Panc1 (cell line): Measurements from ENCODE around the gene SHC1. TPM values are rescaled to one million over a fixed set of nuclear protein-coding genes. Genes with fewer than 3 reads are reported as not detected.

Source experiments
- ATAC-seq: fragments of 200-7000 bp; cut with Tn5 transposase; 2 replicates; pipeline ENCODE4 v1.9.1; 2020; ENCODE audit warnings: mild to moderate bottlenecking, moderate library complexity
- BruUV-seq: library from RNA; stranded (reverse); fragments of 400-500 nt; replicated peaks from 2 replicates; lab custom pipeline; 2021; lab: Mats Ljungman, UMichigan
- CTCF ChIA-PET: fragments of 300-600 bp; sonication (Branson Sonifier 250); formaldehyde crosslinking; loops from one replicate; lab custom pipeline; 2022; ENCODE audit warnings: antibody characterized with exemption; lab: Charles Lee
- POLR2A ChIA-PET: fragments of 300-600 bp; sonication (Branson Sonifier 250); formaldehyde crosslinking; loops from one replicate; lab custom pipeline; 2022; ENCODE audit warnings: antibody characterized with exemption; lab: Charles Lee
- DNase-seq: peaks from one replicate; pipeline ENCODE4 v3.0.0-alpha.2; 2010; ENCODE audit warnings: low read depth, low spot score
- H3K27ac ChIP-seq: 2 replicates; pipeline ENCODE4 v1.5.1; 2011; ENCODE audit warnings: mild to moderate bottlenecking, low read length, inconsistent platforms
- H3K27me3 ChIP-seq: fragments of 200-500 bp; sonication (Bioruptor generic); 2 replicates; pipeline ENCODE4 v1.6.0; 2014; ENCODE audit warnings: low read length, inconsistent platforms; ENCODE audit not compliant: control insufficient read depth, insufficient read depth
- H3K36me3 ChIP-seq: fragments of 200-500 bp; sonication (Bioruptor generic); 2 replicates; pipeline ENCODE4 v1.5.1; 2014; ENCODE audit warnings: inconsistent platforms, mild to moderate bottlenecking, low read length, moderate library complexity; ENCODE audit not compliant: control insufficient read depth, insufficient read depth
- H3K4me1 ChIP-seq: 2 replicates; pipeline ENCODE4 v1.5.1; 2011; ENCODE audit warnings: inconsistent platforms, mild to moderate bottlenecking, low read length, moderate library complexity; ENCODE audit not compliant: control insufficient read depth, insufficient read depth
- H3K4me3 ChIP-seq, 2 experiments: 2 replicates each; pipeline ENCODE4 v1.5.1; 2011 to 2012; ENCODE audit warnings: low read depth in 2 of 2, low read length in 2 of 2, mild to moderate bottlenecking in 2 of 2, inconsistent platforms in 1 of 2, moderate library complexity in 1 of 2
- H3K9me3 ChIP-seq: fragments of 200-500 bp; sonication (Bioruptor generic); 2 replicates; pipeline ENCODE4 v1.5.1; 2014; ENCODE audit warnings: low read depth, mild to moderate bottlenecking, inconsistent platforms, low read length, moderate library complexity; ENCODE audit not compliant: control insufficient read depth, insufficient read depth
- CTCF ChIP-seq: fragments of 450-650 bp; IDR thresholded peaks from 2 replicates; pipeline ENCODE4 v1.5.1; 2017; ENCODE audit warnings: mild to moderate bottlenecking
- POLR2AphosphoS5 ChIP-seq: IDR thresholded peaks from 2 replicates; pipeline ENCODE4 v1.6.1; 2012; ENCODE audit warnings: mild to moderate bottlenecking, low read depth, low read length, moderate library complexity
- REST ChIP-seq, 2 experiments: IDR thresholded peaks; 2 replicates each; pipeline ENCODE4 v1.6.1; 2011 to 2012; ENCODE audit warnings: low read depth in 2 of 2, control low read depth in 1 of 2, low read length in 1 of 2, mild to moderate bottlenecking in 1 of 2, moderate library complexity in 1 of 2; ENCODE audit not compliant: insufficient read depth in 1 of 2
- SIN3A ChIP-seq: IDR thresholded peaks from 2 replicates; pipeline ENCODE4 v1.6.1; 2012; ENCODE audit warnings: low read depth, mild to moderate bottlenecking, low read length, moderate library complexity, borderline replicate concordance; ENCODE audit not compliant: insufficient read depth
- TCF7L2 ChIP-seq: IDR thresholded peaks from 2 replicates; pipeline ENCODE4 v1.6.1; 2011; ENCODE audit warnings: mild to moderate bottlenecking, low read depth, low read length, inconsistent platforms
- in situ Hi-C: cut with HindIII; loops from 2 replicates; pipeline ENCODE4 v1.10.0; 2016; ENCODE audit warnings: low sequenced_read_pairs, low pct_unique_long_range_greater_than_20kb
- intact Hi-C: fragments of 100-400 bp; cut with micrococcal nuclease; formaldehyde crosslinking; loops from one replicate; pipeline ENCODE4 v1.10.0; 2022; ENCODE audit not compliant: unreplicated experiment
- total RNA-seq: library from RNA; stranded (reverse); gene quantifications from one replicate; pipeline ENCODE4 v1.2.1, GENCODE V29; 2021; ENCODE audit not compliant: unreplicated experiment

The SHC1 gene
- total RNA-seq, 1 experiment from 2014 or later = 373 TPM

GRCh38 chr1:154945962-154946850 is 24.3 kb downstream of the SHC1 start:
- Histone ChIP-seq H3K27ac (no peak overlapping the region), H3K36me3 (no peaks in the 10 kb centered on the region), H3K27me3 (no peaks in the 10 kb centered on the region), H3K9me3 (no peaks in the 10 kb centered on the region), H3K4me1 (peaks cover 6% of the 10 kb centered on the region; the same call in 1 of the 2 replicates), H3K4me3 (no peak overlapping the region)
- ATAC-seq = no peak
- TF ChIP-seq SIN3A (no peak), POLR2AphosphoS5 (no peak), TCF7L2 (no peak), REST (IDR thresholded peaks at IDR 0.05; ENCODE audit: insufficient read depth in 1 of 2, low read depth in 2 of 2, low read length in 1 of 2) (no peak), CTCF (no peak)
- no TSS peak for BruUV-seq
- no peak for DNase-seq
- ChIA-PET POLR2A (no interaction called here), CTCF (interaction anchor here (0.5 to 0.6 kb wide), 2 partner anchors 35 to 44 kb away, joined by 3 read pairs; no protein-coding TSS in a partner anchor)
- intact Hi-C loops (no loop called here), in situ Hi-C loops (no loop called here)

DNA sequence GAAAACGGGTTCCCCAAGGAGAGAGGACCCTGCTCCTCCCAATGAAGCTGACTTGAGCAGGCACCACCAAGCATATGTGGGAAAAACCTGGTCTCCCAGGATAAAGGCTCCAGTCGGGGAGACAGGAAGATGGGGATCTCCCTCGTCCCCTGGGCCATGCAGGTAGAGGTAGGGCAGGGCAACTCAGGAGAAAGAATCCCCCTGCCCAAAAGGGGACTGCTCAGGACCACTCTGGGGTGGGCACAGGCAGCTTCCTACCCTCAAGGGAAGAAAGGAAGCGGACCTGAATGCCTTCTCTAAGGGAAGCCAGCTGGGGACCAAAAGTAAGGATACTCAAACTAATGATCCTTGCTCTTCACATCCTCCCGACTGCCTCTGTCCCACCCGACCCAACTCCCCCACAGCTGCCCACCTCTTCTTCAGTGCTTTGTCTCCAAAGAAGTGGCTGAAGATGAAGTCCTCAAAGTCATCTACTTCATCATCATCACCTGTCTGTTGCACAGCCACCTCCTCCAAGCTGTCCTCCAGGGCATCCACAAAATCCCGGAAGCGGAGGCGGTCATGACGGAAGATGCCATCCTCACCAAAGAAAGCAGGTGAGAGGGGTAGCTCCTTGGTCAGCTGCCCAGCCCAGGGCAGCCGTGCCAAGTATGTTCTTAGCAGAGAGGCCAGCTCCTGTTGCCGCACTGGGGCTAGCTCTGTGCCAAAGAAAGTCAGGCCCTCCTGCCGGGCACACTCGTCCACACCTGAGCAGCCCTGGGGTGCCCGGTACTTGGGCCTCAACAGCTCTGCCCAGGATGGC is 25.2 kb downstream of the SHC1 start:
- Histone ChIP-seq H3K9me3 (no peaks in the 10 kb centered on the region), H3K4me1 (peaks cover 6% of the 10 kb centered on the region; the same call in 1 of the 2 replicates), H3K27me3 (no peaks in the 10 kb centered on the region), H3K4me3 (no peak overlapping the region), H3K27ac (no peak overlapping the region), H3K36me3 (no peaks in the 10 kb centered on the region)
- DNase-seq (no peak), ATAC-seq (no peak)
- TF ChIP-seq SIN3A = no peak
- no peak for TF ChIP-seq REST (IDR thresholded peaks at IDR 0.05; ENCODE audit: insufficient read depth in 1 of 2, low read depth in 2 of 2, low read length in 1 of 2)
- TF ChIP-seq TCF7L2 = no peak
- no peak for TF ChIP-seq CTCF
- TF ChIP-seq POLR2AphosphoS5 = no peak
- in situ Hi-C loops = no loop called here
- POLR2A ChIA-PET = no interaction called here
- CTCF ChIA-PET = interaction anchor here (0.5 to 0.6 kb wide), 3 partner anchors 36 to 82 kb away, joined by 3 to 4 read pairs (median 3); no protein-coding TSS in a partner anchor
- intact Hi-C loops = no loop called here
- BruUV-seq = TSS peak; percentile 93
